C4-2B (cell line): Measurements from ENCODE around the gene TIGAR.

Source experiments
- ZFX ChIP-seq: fragments of 450-650 bp; IDR thresholded peaks from 2 replicates; pipeline ENCODE4 v1.6.1; 2017
- TF ChIP-seq, protein P1 (sequence below): fragments of 450-650 bp; conservative IDR thresholded peaks from 2 replicates; pipeline ENCODE4 v1.5.1; 2017; ENCODE audit warnings: mild to moderate bottlenecking

DNA sequence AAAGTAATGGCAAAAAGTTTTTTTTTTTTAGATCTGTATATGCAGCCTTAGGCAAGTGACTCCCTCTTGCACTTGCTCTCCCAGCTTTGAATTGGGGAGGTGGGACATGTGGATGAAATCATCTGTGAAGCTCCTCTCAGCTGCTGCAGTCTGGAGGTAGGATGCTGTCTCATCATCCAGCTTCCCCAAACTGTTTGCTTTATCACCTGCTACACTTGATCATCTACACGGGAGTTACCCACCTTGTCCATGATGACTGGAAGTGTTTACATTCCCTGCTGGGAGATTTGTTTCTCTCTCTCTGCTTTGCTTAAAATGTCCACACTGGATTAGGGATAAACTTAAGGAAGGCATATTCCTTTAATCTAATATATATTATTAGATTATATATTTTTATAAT is 67.0 kb downstream of the TIGAR start:
- TF ChIP-seq, protein P1, sequence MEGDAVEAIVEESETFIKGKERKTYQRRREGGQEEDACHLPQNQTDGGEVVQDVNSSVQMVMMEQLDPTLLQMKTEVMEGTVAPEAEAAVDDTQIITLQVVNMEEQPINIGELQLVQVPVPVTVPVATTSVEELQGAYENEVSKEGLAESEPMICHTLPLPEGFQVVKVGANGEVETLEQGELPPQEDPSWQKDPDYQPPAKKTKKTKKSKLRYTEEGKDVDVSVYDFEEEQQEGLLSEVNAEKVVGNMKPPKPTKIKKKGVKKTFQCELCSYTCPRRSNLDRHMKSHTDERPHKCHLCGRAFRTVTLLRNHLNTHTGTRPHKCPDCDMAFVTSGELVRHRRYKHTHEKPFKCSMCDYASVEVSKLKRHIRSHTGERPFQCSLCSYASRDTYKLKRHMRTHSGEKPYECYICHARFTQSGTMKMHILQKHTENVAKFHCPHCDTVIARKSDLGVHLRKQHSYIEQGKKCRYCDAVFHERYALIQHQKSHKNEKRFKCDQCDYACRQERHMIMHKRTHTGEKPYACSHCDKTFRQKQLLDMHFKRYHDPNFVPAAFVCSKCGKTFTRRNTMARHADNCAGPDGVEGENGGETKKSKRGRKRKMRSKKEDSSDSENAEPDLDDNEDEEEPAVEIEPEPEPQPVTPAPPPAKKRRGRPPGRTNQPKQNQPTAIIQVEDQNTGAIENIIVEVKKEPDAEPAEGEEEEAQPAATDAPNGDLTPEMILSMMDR = no peak
- no peak for TF ChIP-seq ZFX
